HPDE6-E6E7 (cell line): Measurements from ENCODE around the gene ADGRA3.

Experiments used
- DNase-seq: peaks from one replicate; pipeline ENCODE4 v3.0.0; 2011; ENCODE audit warnings: missing footprints; ENCODE audit errors: extremely low spot score

ADGRA3 gene

GRCh38 chr4:22363036-22363435 lies 152.8 kb downstream of the ADGRA3 start:
- no peak for DNase-seq

GRCh38 chr4:22356987-22357596 lies 158.8 kb downstream of the ADGRA3 start:
- no peak for DNase-seq

DNA sequence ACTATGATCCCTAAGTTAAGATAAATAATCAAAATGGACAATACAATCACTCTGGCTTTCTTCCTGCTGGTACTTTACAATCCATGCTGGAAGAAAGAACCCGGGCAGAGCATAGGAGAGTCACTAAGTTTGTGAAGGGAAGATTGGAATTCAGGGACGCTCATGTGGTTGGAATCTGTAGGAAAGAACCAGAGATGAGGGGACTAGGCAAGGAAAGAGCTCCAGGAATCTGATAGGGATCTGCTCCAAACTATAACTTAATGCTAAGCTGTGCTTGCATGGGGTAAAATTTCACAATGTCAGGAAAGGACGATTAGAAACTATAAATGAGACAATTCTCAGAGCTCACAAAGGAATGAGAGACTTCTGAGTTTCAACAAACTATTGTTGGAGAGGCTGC lies 167.5 kb downstream of the ADGRA3 start:
- no peak for DNase-seq

DNA sequence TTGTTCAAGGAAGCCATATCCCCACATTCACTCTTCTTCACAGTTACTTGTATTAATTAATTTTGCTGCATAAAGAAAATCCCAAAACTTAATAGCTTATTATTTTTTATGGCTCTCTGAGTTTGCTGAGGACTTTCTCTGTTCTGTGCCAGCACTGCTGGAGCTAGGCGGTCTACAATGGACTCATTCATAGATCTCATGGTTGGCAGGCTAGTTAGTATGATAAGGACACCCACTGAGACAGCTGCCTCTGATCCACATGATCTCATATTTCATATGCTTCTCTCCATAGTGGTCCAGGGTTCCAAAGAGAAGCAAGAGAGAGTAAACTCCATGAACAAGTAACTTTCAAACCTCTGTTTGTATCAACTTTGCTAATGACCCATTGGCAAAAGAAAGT lies 170.2 kb downstream of the ADGRA3 start:
- DNase-seq: no peak

DNA sequence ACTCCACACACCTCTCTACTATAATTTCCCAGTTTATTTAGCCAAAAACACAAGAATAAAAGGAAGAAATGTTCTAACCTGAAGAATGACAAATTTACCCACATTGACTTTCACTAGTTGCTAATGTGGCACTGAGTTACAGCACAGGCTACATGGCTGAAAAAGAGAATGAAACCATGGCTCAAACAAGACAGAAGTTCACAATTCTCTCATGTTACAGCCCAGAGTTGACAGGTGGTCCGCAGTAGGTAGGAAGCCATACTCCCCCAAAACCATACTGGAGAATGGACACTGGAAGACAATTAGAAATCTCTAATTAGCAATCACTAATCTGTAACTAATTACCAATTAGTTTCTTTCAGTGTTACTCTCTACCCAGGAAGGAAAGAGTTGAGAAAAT lies 170.8 kb downstream of the ADGRA3 start:
- DNase-seq: no peak

- no peak for DNase-seq
Observed at GRCh38 chr4:22343606-22344005, 172.3 kb downstream of the ADGRA3 start.

GRCh38 chr4:22339491-22339890 lies 176.4 kb downstream of the ADGRA3 start:
- no peak for DNase-seq

GRCh38 chr4:22338796-22339195 lies 177.1 kb downstream of the ADGRA3 start:
- DNase-seq: no peak
